GM12801 (cell line): Measurements from ENCODE around the gene GRHL1.

Experiments
- TF ChIP-seq, protein P1 (sequence below): IDR thresholded peaks from one replicate; pipeline ENCODE4 v1.5.1; 2011; ENCODE audit warnings: control low read depth; ENCODE audit not compliant: insufficient read length; ENCODE audit errors: extremely low read depth

Gene GRHL1

GRCh38 chr2:9982891-9983290 lies 31.4 kb downstream of the GRHL1 start:
- TF ChIP-seq, protein P1, sequence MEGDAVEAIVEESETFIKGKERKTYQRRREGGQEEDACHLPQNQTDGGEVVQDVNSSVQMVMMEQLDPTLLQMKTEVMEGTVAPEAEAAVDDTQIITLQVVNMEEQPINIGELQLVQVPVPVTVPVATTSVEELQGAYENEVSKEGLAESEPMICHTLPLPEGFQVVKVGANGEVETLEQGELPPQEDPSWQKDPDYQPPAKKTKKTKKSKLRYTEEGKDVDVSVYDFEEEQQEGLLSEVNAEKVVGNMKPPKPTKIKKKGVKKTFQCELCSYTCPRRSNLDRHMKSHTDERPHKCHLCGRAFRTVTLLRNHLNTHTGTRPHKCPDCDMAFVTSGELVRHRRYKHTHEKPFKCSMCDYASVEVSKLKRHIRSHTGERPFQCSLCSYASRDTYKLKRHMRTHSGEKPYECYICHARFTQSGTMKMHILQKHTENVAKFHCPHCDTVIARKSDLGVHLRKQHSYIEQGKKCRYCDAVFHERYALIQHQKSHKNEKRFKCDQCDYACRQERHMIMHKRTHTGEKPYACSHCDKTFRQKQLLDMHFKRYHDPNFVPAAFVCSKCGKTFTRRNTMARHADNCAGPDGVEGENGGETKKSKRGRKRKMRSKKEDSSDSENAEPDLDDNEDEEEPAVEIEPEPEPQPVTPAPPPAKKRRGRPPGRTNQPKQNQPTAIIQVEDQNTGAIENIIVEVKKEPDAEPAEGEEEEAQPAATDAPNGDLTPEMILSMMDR, result no peak

DNA sequence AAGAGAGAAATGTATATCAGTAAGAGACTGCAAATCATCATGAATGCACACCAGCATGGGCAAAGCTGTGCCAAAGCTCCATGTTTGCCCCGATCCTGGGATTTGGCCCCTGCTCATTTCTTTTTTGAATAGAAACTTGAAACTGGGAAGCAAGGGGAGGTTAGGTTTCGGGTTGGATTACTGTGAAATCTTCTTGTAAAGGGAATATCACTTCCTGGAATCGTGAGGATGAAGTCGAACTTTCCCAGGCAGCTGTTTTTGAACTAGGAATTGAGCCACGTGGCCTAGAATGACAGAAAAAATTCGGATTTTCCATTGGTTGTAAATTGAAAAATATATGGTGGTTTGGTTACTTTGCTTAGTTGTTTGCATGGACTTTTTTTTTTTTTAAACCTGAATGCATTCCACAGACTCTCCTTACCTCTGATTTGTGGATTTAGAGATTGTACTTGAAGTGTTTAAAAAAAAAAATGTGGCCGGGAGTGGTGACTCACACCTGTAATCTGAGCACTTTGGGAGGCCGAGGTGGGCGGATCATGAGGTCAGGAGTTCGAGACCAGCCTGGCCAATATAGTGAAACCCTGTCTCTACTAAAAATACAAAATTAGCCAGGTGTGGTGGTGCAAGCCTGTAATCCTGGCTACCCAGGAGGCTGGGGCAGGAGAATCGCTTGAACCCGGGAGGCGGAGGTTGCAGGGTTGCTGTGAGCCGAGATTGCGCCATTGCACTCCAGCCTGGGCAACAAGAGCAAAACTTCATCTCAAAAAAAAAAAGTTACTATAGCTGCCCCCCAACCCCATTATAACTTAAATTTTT lies 32.1 kb downstream of the GRHL1 start:
- TF ChIP-seq, protein P1, result no peak

DNA sequence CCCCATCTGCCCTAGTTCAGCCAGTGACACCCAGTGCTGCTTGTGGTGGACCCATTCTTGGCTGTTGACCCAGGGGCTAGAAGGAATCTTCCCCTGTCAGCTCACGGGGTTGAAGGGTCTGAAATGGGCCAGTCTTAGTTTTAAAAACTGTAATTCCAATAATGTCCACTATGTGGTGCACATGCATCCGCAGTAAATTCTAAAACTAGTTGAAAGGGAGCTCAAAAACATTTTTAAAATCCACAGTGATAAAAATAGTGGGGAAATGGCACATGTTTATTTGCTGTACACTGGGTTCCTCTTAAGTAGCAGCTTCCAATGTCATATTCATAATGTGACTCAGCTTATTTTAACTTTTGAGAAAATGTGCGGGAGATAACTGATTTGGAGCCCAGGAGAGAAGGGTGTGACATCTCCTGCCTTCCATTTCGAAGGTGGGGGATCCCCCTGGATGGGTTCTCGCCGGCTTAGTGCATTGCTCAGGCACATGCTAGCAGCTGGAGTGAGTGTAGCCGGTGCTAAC lies 32.8 kb downstream of the GRHL1 start:
- TF ChIP-seq, protein P1, result no peak

GRCh38 chr2:9984871-9985480 lies 33.5 kb downstream of the GRHL1 start:
- TF ChIP-seq, protein P1, result no peak

- TF ChIP-seq, protein P1, result no peak
These were observed 34.2 kb downstream of the GRHL1 start for GRCh38 chr2:9985531-9986328.

GRCh38 chr2:9988320-9988719 lies 36.8 kb downstream of the GRHL1 start:
- TF ChIP-seq, protein P1, result no peak

GRCh38 chr2:9990736-9991135 lies 39.2 kb downstream of the GRHL1 start:
- TF ChIP-seq, protein P1, result no peak
